ENCODE results near the gene PDE6G.
A peak's percentile ranks its signal among the peaks of the same experiment; 100 is the strongest.

The PDE6G gene

GRCh38 chr17:81701288-81702071 lies 45.1 kb upstream of the PDE6G start (continued):
- TF ChIP-seq ZFP3 (tag by site-specific recombination; IDR thresholded peaks at IDR 0.05; ENCODE audit: low read depth) (no peak), ZBTB10 (tag by site-specific recombination; IDR thresholded peaks at IDR 0.05) (peak; percentile 67), ZNF571 (tag by site-specific recombination; IDR thresholded peaks at IDR 0.05) (no peak), SCRT1 (tag by site-specific recombination; IDR thresholded peaks at IDR 0.05; ENCODE audit: borderline replicate concordance) (no peak), PBX3 (CRISPR knock-in tag; IDR thresholded peaks at IDR 0.05) (no peak), ZNF132 (tag by site-specific recombination; IDR thresholded peaks at IDR 0.05; ENCODE audit: borderline replicate concordance) (no peak), ZNF37A (tag by site-specific recombination; IDR thresholded peaks at IDR 0.05) (no peak), PRDM1 (tag by site-specific recombination; IDR thresholded peaks at IDR 0.05) (no peak), SP2 (tag by site-specific recombination; IDR thresholded peaks at IDR 0.05) (no peak), ELK4 (IDR thresholded peaks at IDR 0.05; ENCODE audit: borderline replicate concordance, low read depth, low read length) (no peak), HOXD13 (CRISPR knock-in tag; IDR thresholded peaks at IDR 0.05; ENCODE audit: borderline replicate concordance) (no peak; the same call in 1 of the 2 replicates), KLF7 (tag by site-specific recombination; IDR thresholded peaks at IDR 0.05; ENCODE audit: borderline replicate concordance) (no peak), PATZ1 (tag by site-specific recombination; IDR thresholded peaks at IDR 0.05) (peak; percentile 89), TRIM28 (IDR thresholded peaks at IDR 0.05; ENCODE audit: borderline replicate concordance, low read length) (no peak), SP3 (tag by site-specific recombination; IDR thresholded peaks at IDR 0.05) (no peak), ZNF19 (tag by site-specific recombination; IDR thresholded peaks at IDR 0.05; ENCODE audit: low read depth) (no peak), ZBTB7A (tag by site-specific recombination; IDR thresholded peaks at IDR 0.05; ENCODE audit: low read depth) (no peak), GLI2 (tag by site-specific recombination; IDR thresholded peaks at IDR 0.05; ENCODE audit: borderline replicate concordance, low read depth) (no peak), HIC1 (tag by site-specific recombination; IDR thresholded peaks at IDR 0.05) (peak; percentile 44; the same call in 1 of the 2 replicates), ZNF843 (tag by site-specific recombination; IDR thresholded peaks at IDR 0.05) (no peak), KLF17 (tag by site-specific recombination; IDR thresholded peaks at IDR 0.05) (peak; percentile 14; the same call in 1 of the 2 replicates), ZBTB48 (tag by site-specific recombination; IDR thresholded peaks at IDR 0.05) (peak; percentile 46; the same call in 1 of the 2 replicates), ZNF645 (tag by site-specific recombination; IDR thresholded peaks at IDR 0.05) (peak; percentile 35; the same call in 1 of the 2 replicates), ZNF169 (tag by site-specific recombination; IDR thresholded peaks at IDR 0.05) (no peak), ZNF585B (tag by site-specific recombination; IDR thresholded peaks at IDR 0.05) (no peak), MZF1 (tag by site-specific recombination; IDR thresholded peaks at IDR 0.05; ENCODE audit: borderline replicate concordance) (no peak), ZNF600 (tag by site-specific recombination; IDR thresholded peaks at IDR 0.05) (peak; percentile 50; the same call in 1 of the 2 replicates), ZNF184 (tag by site-specific recombination; IDR thresholded peaks at IDR 0.05) (no peak)
